ENCODE measurements around the gene KERA.

Gene KERA

GRCh38 chr12:91098941-91099340 lies 41.1 kb upstream of the KERA start:
- Histone ChIP-seq H2AFZ (ENCODE audit: low read length) (no peak overlapping the region), H3K9me3 (ENCODE audit: insufficient read depth, low read depth, low read length) (no peaks in the 10 kb centered on the region), H3K79me2 (ENCODE audit: insufficient read depth, low read length) (no peaks in the 10 kb centered on the region), H3K4me3 (ENCODE audit: low read length, poor library complexity, severe bottlenecking) (no peak overlapping the region), H3K4me1 (ENCODE audit: insufficient read depth, low read length, poor library complexity, severe bottlenecking) (no peaks in the 10 kb centered on the region), H3K4me2 (ENCODE audit: low read depth, low read length, poor library complexity, severe bottlenecking) (no peak overlapping the region), H3K36me3 (ENCODE audit: insufficient read depth, low read length) (no peaks in the 10 kb centered on the region), H3K27me3 (ENCODE audit: insufficient read depth, low read length, poor library complexity, severe bottlenecking) (no peaks in the 10 kb centered on the region), H4K20me1 (ENCODE audit: insufficient read depth, low read length, poor library complexity, severe bottlenecking) (no peaks in the 10 kb centered on the region), H3K9ac (ENCODE audit: low read depth, low read length, poor library complexity, severe bottlenecking) (no peak overlapping the region), H3F3A (ENCODE audit: low read depth) (no peaks in the 10 kb centered on the region), H3K9me2 (replicated peaks; ENCODE audit: low read depth, low read length) (no peaks in the 10 kb centered on the region)
- no peak for TF ChIP-seq EZH2phosphoT487 (IDR thresholded peaks at IDR 0.05; ENCODE audit: borderline replicate concordance)
- no peak for TF ChIP-seq CTCF (conservative IDR thresholded peaks at IDR 0.05; ENCODE audit: low read length)

DNA sequence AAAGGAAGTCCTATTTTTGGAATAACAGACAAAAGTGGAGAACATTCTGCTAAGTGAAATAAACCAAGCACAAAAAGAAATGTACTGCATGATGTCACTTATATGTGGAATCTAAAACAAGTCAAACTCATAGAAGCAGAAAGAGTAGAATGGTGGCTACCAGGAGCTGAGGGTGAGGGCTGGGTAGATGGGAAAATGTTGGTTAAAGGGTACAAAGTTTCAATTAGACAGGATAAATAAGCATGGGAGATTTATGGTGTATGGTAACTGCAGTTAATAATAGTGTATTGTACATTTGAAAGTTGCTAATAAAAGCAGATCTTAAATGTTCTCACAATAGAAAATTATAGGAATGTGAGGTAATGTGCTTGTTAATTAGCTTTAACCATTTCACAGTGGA lies 40.6 kb upstream of the KERA start:
- Histone ChIP-seq H3K9ac (ENCODE audit: low read depth, low read length, poor library complexity, severe bottlenecking) (no peak overlapping the region), H3F3A (ENCODE audit: low read depth) (no peaks in the 10 kb centered on the region), H3K4me2 (ENCODE audit: low read depth, low read length, poor library complexity, severe bottlenecking) (no peak overlapping the region), H3K9me2 (replicated peaks; ENCODE audit: low read depth, low read length) (no peaks in the 10 kb centered on the region), H3K27me3 (ENCODE audit: insufficient read depth, low read length, poor library complexity, severe bottlenecking) (no peaks in the 10 kb centered on the region), H2AFZ (ENCODE audit: low read length) (no peak overlapping the region), H3K4me3 (ENCODE audit: low read length, poor library complexity, severe bottlenecking) (no peak overlapping the region), H3K79me2 (ENCODE audit: insufficient read depth, low read length) (no peaks in the 10 kb centered on the region), H3K36me3 (ENCODE audit: insufficient read depth, low read length) (no peaks in the 10 kb centered on the region), H4K20me1 (ENCODE audit: insufficient read depth, low read length, poor library complexity, severe bottlenecking) (no peaks in the 10 kb centered on the region), H3K9me3 (ENCODE audit: insufficient read depth, low read depth, low read length) (no peaks in the 10 kb centered on the region), H3K4me1 (ENCODE audit: insufficient read depth, low read length, poor library complexity, severe bottlenecking) (no peaks in the 10 kb centered on the region)
- no peak for TF ChIP-seq CTCF (conservative IDR thresholded peaks at IDR 0.05; ENCODE audit: low read length)
- no peak for TF ChIP-seq EZH2phosphoT487 (IDR thresholded peaks at IDR 0.05; ENCODE audit: borderline replicate concordance)

- Histone ChIP-seq H3K9ac (ENCODE audit: low read depth, low read length, poor library complexity, severe bottlenecking) (no peak overlapping the region), H3K4me2 (ENCODE audit: low read depth, low read length, poor library complexity, severe bottlenecking) (no peak overlapping the region), H3K9me3 (ENCODE audit: insufficient read depth, low read depth, low read length) (no peaks in the 10 kb centered on the region), H3K36me3 (ENCODE audit: insufficient read depth, low read length) (no peaks in the 10 kb centered on the region), H3K27me3 (ENCODE audit: insufficient read depth, low read length, poor library complexity, severe bottlenecking) (no peaks in the 10 kb centered on the region), H4K20me1 (ENCODE audit: insufficient read depth, low read length, poor library complexity, severe bottlenecking) (no peaks in the 10 kb centered on the region), H3K79me2 (ENCODE audit: insufficient read depth, low read length) (no peaks in the 10 kb centered on the region), H2AFZ (ENCODE audit: low read length) (no peak overlapping the region), H3K9me2 (replicated peaks; ENCODE audit: low read depth, low read length) (no peaks in the 10 kb centered on the region), H3K4me3 (ENCODE audit: low read length, poor library complexity, severe bottlenecking) (no peak overlapping the region), H3K4me1 (ENCODE audit: insufficient read depth, low read length, poor library complexity, severe bottlenecking) (no peaks in the 10 kb centered on the region), H3F3A (ENCODE audit: low read depth) (no peaks in the 10 kb centered on the region)
- TF ChIP-seq EZH2phosphoT487 (IDR thresholded peaks at IDR 0.05; ENCODE audit: borderline replicate concordance) (no peak), CTCF (conservative IDR thresholded peaks at IDR 0.05; ENCODE audit: low read length) (no peak)
Observed at GRCh38 chr12:91094957-91095356, 37.1 kb upstream of the KERA start.
